ENCODE measurements around the gene KLHL9.

The KLHL9 gene

GRCh38 chr9:21317956-21318923, 17.0 kb downstream of the KLHL9 start:
- DNase-seq (ENCODE audit: extremely low read depth in 1 of 2, low read depth in 1 of 2), result peak in 1 of 2 donors; percentile 9

DNA sequence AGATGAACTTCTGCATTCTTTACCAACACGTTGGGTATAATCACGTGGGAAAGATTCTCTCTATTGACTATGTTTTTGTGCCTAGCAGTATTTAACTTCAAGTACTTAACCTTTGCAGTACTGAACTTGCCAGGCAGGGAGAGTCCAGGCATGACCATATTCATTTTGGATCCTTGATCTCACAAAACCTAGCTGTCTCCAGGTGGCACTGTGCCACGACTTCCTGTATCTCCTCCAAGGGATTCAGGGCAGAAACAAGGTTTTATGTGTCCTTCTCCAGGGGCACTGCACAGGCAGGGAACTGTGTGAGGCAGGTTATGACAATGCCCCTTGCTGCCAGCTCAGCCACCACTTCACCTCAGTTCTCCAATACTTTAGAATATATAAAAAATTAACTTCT, 18.3 kb downstream of the KLHL9 start:
- no peak for DNase-seq (ENCODE audit: extremely low read depth in 1 of 2, low read depth in 1 of 2)

GRCh38 chr9:21316032-21316842, 19.0 kb downstream of the KLHL9 start:
- no peak for DNase-seq (ENCODE audit: extremely low read depth in 1 of 2, low read depth in 1 of 2)

DNA sequence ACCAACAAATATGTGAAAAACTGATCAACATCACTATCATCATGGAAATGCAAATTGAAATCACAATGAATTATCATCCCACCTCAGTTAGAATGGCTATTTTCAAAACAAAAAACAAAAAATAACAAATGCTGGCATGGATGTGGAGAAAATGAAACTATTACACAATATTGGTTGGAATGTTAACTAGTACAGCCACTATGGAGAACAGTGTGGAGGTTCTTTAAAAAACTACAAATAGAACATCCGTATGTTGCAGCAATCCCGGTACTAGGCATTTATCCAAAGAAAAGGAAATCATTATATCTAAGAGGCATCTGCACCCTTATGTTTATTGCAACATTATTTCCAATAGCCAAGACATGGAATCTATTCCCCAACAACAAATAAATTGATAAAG, 21.1 kb downstream of the KLHL9 start:
- no peak for DNase-seq (ENCODE audit: extremely low read depth in 1 of 2, low read depth in 1 of 2)

- DNase-seq (ENCODE audit: extremely low read depth in 1 of 2, low read depth in 1 of 2), result no peak
Observed at GRCh38 chr9:21311889-21312288, 23.3 kb downstream of the KLHL9 start.

DNA sequence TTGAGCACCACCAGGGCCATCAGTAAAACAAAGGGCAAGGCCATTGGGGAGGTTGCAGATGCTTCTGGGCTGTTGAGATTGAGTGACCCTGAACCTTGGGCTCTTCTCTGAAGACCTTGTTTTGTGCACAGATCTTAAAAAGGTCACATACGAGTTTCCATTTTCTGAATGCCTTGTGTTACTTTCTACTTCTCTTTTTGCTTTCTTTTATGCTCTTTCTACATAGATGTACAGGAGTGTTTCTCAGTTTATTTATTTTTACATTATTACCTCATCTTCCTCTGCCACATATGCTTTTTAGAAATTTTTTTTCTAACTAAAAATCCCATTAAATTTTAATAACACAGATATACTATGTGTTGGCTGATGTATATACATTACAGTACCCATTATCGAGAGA, 30.0 kb downstream of the KLHL9 start, which contains the start of gene IFNA5:
IFNA5 (minus strand) TSS at position 101 of the 400 bp plus-strand sequence; CDS start at position 44, 57 bp downstream.
- DNase-seq (ENCODE audit: extremely low read depth in 1 of 2, low read depth in 1 of 2), result no peak

DNA sequence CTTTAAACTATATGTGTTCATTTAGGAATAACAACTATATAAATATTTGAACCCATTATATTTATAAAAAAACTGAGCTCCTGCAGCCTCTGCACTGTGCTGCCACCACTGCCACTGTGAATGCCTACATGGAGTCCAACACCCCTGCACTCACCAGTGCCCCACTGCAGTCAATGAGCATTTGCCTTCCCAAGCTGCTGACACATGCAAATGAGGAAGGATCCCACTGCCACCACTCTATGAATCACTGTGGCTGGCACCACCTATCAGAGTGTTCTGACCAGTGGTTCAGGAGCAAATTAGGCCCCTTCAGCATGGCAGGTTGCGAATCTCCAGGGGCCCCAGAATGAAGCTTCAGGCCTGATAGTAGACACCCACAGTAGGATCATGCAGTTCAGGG, 39.2 kb downstream of the KLHL9 start:
- DNase-seq (ENCODE audit: extremely low read depth in 1 of 2, low read depth in 1 of 2), result no peak

- no peak for DNase-seq (ENCODE audit: extremely low read depth in 1 of 2, low read depth in 1 of 2)
Observed at GRCh38 chr9:21294904-21295538, 40.2 kb downstream of the KLHL9 start.

DNA sequence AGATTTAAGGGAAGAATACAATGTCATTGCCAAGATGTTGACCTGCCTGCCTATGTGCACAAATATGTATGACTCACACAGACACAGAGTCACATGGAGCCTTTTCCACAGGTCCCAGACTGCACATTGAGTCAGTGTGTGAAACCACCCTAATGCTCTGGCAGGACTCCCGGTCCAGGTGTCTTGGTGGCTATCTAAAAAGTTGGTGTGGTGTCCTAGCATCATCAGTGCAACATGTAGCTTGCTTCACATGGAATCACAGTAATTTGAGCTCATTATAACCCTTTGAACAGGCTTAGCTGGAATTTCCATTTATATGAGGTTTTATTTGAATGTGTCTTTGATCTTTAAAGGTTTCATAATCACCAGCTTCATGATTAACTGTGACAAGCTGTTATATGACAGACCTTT, 40.8 kb downstream of the KLHL9 start:
- DNase-seq (ENCODE audit: extremely low read depth in 1 of 2, low read depth in 1 of 2), result no peak

DNA sequence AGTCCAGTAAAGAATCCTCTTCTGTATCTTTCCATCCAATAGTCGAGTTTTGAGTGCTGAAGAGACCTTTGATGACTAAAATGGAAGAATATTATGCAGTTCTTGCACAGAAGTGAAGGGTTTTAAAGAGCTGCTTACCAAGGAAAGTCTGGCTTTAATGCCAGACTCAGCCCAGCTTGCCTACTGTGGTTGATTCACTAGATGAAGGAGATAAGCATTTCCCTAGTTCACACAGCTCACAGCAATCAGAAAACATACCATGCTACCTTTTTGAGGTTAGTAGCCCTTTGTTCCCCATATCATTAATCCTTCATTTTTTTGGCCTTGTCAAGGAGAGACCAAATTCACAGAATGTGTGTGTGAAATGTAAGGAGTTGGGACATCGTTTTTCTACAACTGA, 45.4 kb downstream of the KLHL9 start:
- DNase-seq (ENCODE audit: extremely low read depth in 1 of 2, low read depth in 1 of 2), result no peak

DNA sequence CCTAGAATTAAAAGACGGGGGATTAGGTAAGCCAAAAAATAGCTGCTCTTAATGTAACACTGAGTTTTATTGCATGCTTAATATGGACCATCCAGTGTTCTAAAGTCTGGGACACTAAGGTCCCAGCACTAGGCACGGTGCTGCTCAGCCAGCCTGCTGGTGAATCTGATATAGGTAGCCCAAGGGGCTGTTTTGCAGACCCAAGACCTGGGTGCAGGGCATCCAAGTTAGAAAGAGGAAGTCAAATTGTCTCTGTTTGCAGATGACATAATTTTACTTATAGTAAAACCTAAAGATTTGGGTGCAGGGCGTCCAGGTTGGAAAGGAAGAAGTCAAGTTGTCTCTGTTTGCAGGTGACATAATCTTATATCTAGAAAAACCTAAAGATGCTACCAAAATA, 47.9 kb downstream of the KLHL9 start:
- no peak for DNase-seq (ENCODE audit: extremely low read depth in 1 of 2, low read depth in 1 of 2)

DNA sequence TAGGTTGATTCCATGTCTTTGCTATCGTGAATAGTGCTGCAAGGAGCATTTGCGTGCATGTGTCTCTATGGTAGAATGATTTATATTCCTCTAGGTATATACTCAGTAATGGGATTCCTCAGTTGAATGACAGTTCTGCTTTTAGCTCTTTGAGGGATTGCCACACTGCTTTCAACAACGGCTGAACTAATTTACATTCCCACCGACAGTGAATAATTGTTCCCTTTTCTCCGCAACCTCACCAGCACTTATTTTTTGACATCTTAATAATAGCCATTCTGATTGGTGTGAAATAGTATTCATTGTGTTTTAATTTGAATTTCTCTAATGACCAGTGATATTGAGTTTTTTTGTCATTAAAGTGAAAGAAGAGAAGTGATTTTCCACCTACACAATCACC, 48.5 kb downstream of the KLHL9 start:
- DNase-seq (ENCODE audit: extremely low read depth in 1 of 2, low read depth in 1 of 2), result no peak

DNA sequence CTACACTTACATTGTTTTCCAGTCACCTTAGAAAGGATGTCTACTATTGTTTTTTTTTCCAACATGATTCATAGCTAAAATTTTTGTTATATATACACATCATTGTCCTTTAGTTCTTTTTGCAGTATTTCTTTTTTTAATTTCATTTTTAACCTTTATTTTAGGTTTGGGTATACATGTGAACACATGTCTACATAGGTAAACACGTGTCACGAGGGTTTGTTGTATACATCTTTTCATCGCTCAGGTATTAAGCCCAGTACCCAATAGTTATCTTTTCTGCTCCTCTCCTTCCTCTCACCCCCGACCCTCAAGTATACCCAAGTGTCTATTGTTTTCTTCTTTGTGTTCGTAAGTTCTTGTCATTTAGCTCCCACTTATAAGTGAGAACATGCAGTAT, 49.1 kb downstream of the KLHL9 start:
- no peak for DNase-seq (ENCODE audit: extremely low read depth in 1 of 2, low read depth in 1 of 2)

- no peak for DNase-seq (ENCODE audit: extremely low read depth in 1 of 2, low read depth in 1 of 2)
Observed at GRCh38 chr9:21281275-21281674, 53.9 kb downstream of the KLHL9 start.
